Sigmoid colon (tissue), 4 donors: ENCODE data around the gene C1QTNF5.

Experiments
- POLR2A ChIP-seq, 2 donors: fragments of 450-650 bp; IDR thresholded peaks; one replicate each; pipeline ENCODE4 v1.6.1; 2016; ENCODE audit warnings: antibody characterized with exemption in 2 of 2, mild to moderate bottlenecking in 2 of 2, moderate library complexity in 2 of 2
- POLR2AphosphoS5 ChIP-seq, 4 donors: sonication (generic); formaldehyde crosslinking; IDR thresholded peaks; one replicate each; pipeline ENCODE4 v1.6.1; 2017; ENCODE audit warnings: antibody characterized with exemption in 4 of 4
- TF ChIP-seq, protein P1 (sequence below), 4 experiments: fragments of 450-650 bp in 3 of 4; fragments of 200-600 bp in 1 of 4; IDR thresholded peaks; one replicate each; pipeline ENCODE4 v1.5.1; 2016 to 2019; ENCODE audit warnings: antibody characterized with exemption in 4 of 4, mild to moderate bottlenecking in 3 of 4, moderate library complexity in 2 of 4

GRCh38 chr11:119344291-119345010, 3.8 kb upstream of the C1QTNF5 start:
- no peak for TF ChIP-seq POLR2A (IDR thresholded peaks at IDR 0.05)
- TF ChIP-seq, protein P1, sequence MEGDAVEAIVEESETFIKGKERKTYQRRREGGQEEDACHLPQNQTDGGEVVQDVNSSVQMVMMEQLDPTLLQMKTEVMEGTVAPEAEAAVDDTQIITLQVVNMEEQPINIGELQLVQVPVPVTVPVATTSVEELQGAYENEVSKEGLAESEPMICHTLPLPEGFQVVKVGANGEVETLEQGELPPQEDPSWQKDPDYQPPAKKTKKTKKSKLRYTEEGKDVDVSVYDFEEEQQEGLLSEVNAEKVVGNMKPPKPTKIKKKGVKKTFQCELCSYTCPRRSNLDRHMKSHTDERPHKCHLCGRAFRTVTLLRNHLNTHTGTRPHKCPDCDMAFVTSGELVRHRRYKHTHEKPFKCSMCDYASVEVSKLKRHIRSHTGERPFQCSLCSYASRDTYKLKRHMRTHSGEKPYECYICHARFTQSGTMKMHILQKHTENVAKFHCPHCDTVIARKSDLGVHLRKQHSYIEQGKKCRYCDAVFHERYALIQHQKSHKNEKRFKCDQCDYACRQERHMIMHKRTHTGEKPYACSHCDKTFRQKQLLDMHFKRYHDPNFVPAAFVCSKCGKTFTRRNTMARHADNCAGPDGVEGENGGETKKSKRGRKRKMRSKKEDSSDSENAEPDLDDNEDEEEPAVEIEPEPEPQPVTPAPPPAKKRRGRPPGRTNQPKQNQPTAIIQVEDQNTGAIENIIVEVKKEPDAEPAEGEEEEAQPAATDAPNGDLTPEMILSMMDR (IDR thresholded peaks at IDR 0.05): no peak
- no peak for TF ChIP-seq POLR2AphosphoS5 (IDR thresholded peaks at IDR 0.05)
